GM20000 (cell line): ENCODE data around the gene MORN1.
"Not testable (repeated sequence)": the region's sequence is repeated elsewhere in the genome, so short reads cannot be mapped to it uniquely, and the experiment has no call there.

Experiments
- DNase-seq: peaks from one replicate; pipeline ENCODE4 v3.0.0; 2012; ENCODE audit warnings: low spot score
- CTCF ChIP-seq: IDR thresholded peaks from 2 replicates; pipeline ENCODE4 v1.5.1; 2012; ENCODE audit warnings: mild to moderate bottlenecking, control low read depth; ENCODE audit errors: extremely low read depth, missing control alignments

MORN1 gene

GRCh38 chr1:2391041-2391930, at the start of gene MORN1, which contains the start of gene RER1:
MORN1 (minus strand) TSS chr1:2391554; CDS start chr1:2391533, 21 bp downstream.
RER1 (plus strand) TSS chr1:2391841; CDS start chr1:2395791, 3,950 bp downstream.
- TF ChIP-seq CTCF, result no peak
- DNase-seq, result peak; percentile 100

GRCh38 chr1:2440346-2440745, 49.0 kb upstream of the MORN1 start:
- DNase-seq, result not testable (repeated sequence)

- no peak for DNase-seq
- TF ChIP-seq CTCF, result no peak
These were observed 48.0 kb upstream of the MORN1 start for GRCh38 chr1:2439369-2439768.

GRCh38 chr1:2438641-2439040, 47.3 kb upstream of the MORN1 start:
- TF ChIP-seq CTCF, result no peak

GRCh38 chr1:2438038-2438437, 46.7 kb upstream of the MORN1 start:
- DNase-seq, result no peak

More at GRCh38 chr1:2438641-2439040, 47.3 kb upstream of the MORN1 start:
- no peak for DNase-seq

GRCh38 chr1:2437617-2438016, 46.3 kb upstream of the MORN1 start:
- no peak for TF ChIP-seq CTCF
- no peak for DNase-seq

More at GRCh38 chr1:2438038-2438437, 46.7 kb upstream of the MORN1 start:
- no peak for TF ChIP-seq CTCF

GRCh38 chr1:2436876-2437275, 45.5 kb upstream of the MORN1 start:
- DNase-seq, result no peak
- no peak for TF ChIP-seq CTCF
